Endothelial cell of umbilical vein (primary cell): ENCODE results near the gene DMAC2L. TPM values are rescaled to one million over a fixed set of nuclear protein-coding genes. Genes with fewer than 3 reads are reported as not detected.
"Not testable (repeated sequence)": the region's sequence is repeated elsewhere in the genome, so short reads cannot be mapped to it uniquely, and the experiment has no call there.

Experiments used
- BruUV-seq: library from RNA; stranded (reverse); fragments of 400-500 nt; replicated peaks from 2 replicates; lab custom pipeline; 2021; lab: Mats Ljungman, UMichigan
- CTCF ChIA-PET: fragments of 300-600, 350-600 bp; sonication (Branson Sonifier 250); formaldehyde crosslinking; loops from one replicate; lab custom pipeline; 2021; ENCODE audit warnings: antibody characterized with exemption, inconsistent platforms; lab: Charles Lee
- POLR2A ChIA-PET: fragments of 300-600, 350-600 bp; sonication (Branson Sonifier 250); formaldehyde crosslinking; loops from one replicate; lab custom pipeline; 2021; ENCODE audit warnings: antibody characterized with exemption, inconsistent platforms; lab: Charles Lee
- DNase-seq: peaks from one replicate; pipeline ENCODE4 v3.0.0-alpha.2; 2011; ENCODE audit warnings: low read depth, low spot score
- FAIRE-seq: peaks from 2 replicates; lab custom pipeline; 2011; peaks lifted over from hg19 to GRCh38; lab: Jason Lieb, UNC
- H2AFZ ChIP-seq: 2 replicates; pipeline ENCODE4 v1.6.0; 2012; ENCODE audit warnings: low read depth, low read length, control low read depth, inconsistent platforms
- H3K27ac ChIP-seq: 2 replicates; pipeline ENCODE4 v1.5.1; 2011; ENCODE audit warnings: low read depth, mild to moderate bottlenecking, control low read depth, low read length, moderate library complexity; ENCODE audit not compliant: insufficient read depth
- H3K27me3 ChIP-seq, 2 experiments: 2 replicates each; pipeline versions ENCODE4 v1.6.0 to v1.6.1; 2011; ENCODE audit warnings: low read length in 2 of 2, mixed read lengths in 1 of 2; ENCODE audit not compliant: control insufficient read depth in 2 of 2, insufficient read depth in 2 of 2
- H3K36me3 ChIP-seq, 2 experiments: 2 replicates in 1 of 2; 3 replicates in 1 of 2; pipeline ENCODE4 v1.5.1; 2011; ENCODE audit warnings: low read length in 2 of 2, mild to moderate bottlenecking in 1 of 2, moderate library complexity in 1 of 2; ENCODE audit not compliant: control insufficient read depth in 2 of 2, insufficient read depth in 2 of 2; ENCODE audit errors: extremely low read depth in 1 of 2
- H3K4me1 ChIP-seq: 3 replicates; pipeline ENCODE4 v1.5.1; 2011; ENCODE audit warnings: mild to moderate bottlenecking, low read length; ENCODE audit not compliant: control insufficient read depth, insufficient read depth; ENCODE audit errors: extremely low read depth
- H3K4me2 ChIP-seq: 2 replicates; pipeline ENCODE4 v1.6.1; 2011; ENCODE audit warnings: low read length, control low read depth, mixed read lengths; ENCODE audit not compliant: insufficient read depth
- H3K4me3 ChIP-seq, 3 experiments: fragments of 200-600 bp in 1 of 3; sonication (generic), shearing (Covaris generic) in 1 of 3; replicated peaks in 1 of 3; 2 replicates each; pipeline ENCODE4 v1.5.1; 2011 to 2016; ENCODE audit warnings: control low read depth in 3 of 3, low read length in 3 of 3, mild to moderate bottlenecking in 2 of 3, inconsistent platforms in 1 of 3, low read depth in 1 of 3, moderate library complexity in 1 of 3; ENCODE audit not compliant: insufficient read depth in 1 of 3
- H3K79me2 ChIP-seq: 2 replicates; pipeline ENCODE4 v1.6.0; 2012; ENCODE audit warnings: low read length, inconsistent platforms; ENCODE audit not compliant: control insufficient read depth, insufficient read depth
- H3K9ac ChIP-seq: replicated peaks from 2 replicates; pipeline ENCODE3; 2011; ENCODE audit warnings: low read length, control low read depth; ENCODE audit not compliant: insufficient read depth; ENCODE audit errors: extremely low read depth
- H3K9me1 ChIP-seq: replicated peaks from 3 replicates; pipeline ENCODE4 v1.6.0; 2011; ENCODE audit warnings: mild to moderate bottlenecking, low read length; ENCODE audit not compliant: control insufficient read depth, insufficient read depth; ENCODE audit errors: extremely low read depth
- H3K9me3 ChIP-seq: replicated peaks from 2 replicates; pipeline ENCODE4 v1.5.1; 2012; ENCODE audit warnings: low read length, inconsistent platforms; ENCODE audit not compliant: control insufficient read depth, insufficient read depth
- H4K20me1 ChIP-seq: replicated peaks from 2 replicates; pipeline ENCODE3; 2011; ENCODE audit warnings: mild to moderate bottlenecking, low read length; ENCODE audit not compliant: control insufficient read depth, insufficient read depth; ENCODE audit errors: extremely low read depth
- EZH2 ChIP-seq: IDR thresholded peaks from 2 replicates; pipeline ENCODE4 v1.6.1; 2012; ENCODE audit warnings: borderline replicate concordance, low read depth, mild to moderate bottlenecking, moderate library complexity, low read length, inconsistent platforms; ENCODE audit not compliant: severe bottlenecking
- FOS ChIP-seq: IDR thresholded peaks from 2 replicates; pipeline ENCODE4 v1.6.1; 2011; ENCODE audit warnings: mild to moderate bottlenecking, low read length, moderate library complexity, borderline replicate concordance; ENCODE audit not compliant: insufficient read depth
- GATA2 ChIP-seq: IDR thresholded peaks from 2 replicates; pipeline ENCODE4 v1.7.0; 2011; ENCODE audit warnings: low read depth, mild to moderate bottlenecking, moderate library complexity, mixed read lengths, low read length; ENCODE audit not compliant: insufficient read length, insufficient read depth
- MYC ChIP-seq: IDR thresholded peaks from one replicate; pipeline ENCODE4 v1.6.1; 2011; ENCODE audit warnings: mild to moderate bottlenecking, low read depth, low read length
- POLR2A ChIP-seq: IDR thresholded peaks from 2 replicates; pipeline ENCODE4 v1.6.1; 2012; ENCODE audit warnings: low read depth, mild to moderate bottlenecking, control low read depth, low read length
- dilution Hi-C: fragments of 300-500 bp; cut with MboI; formaldehyde crosslinking; loops from one replicate; pipeline ENCODE4 v1.15.0; 2019; ENCODE audit warnings: low sequenced_read_pairs; ENCODE audit not compliant: extremely low pct_ligation_motif_present
- intact Hi-C: fragments of 100-400 bp; cut with micrococcal nuclease; formaldehyde crosslinking; loops from one replicate; pipeline ENCODE4 v1.10.0; 2022
- polyA plus RNA-seq, 4 experiments: library from polyadenylated mRNA; depleted of rRNA in 3 of 4; stranded (reverse) in 3 of 4; unstranded in 1 of 4; fragments of >200 nt; gene quantifications; 2 replicates each; pipeline versions ENCODE4 v1.2.1 to v1.2.3, GENCODE V29; 2011 to 2012; ENCODE audit warnings: missing spikeins in 1 of 4
- total RNA-seq: library from RNA; stranded (reverse); gene quantifications from 2 replicates; pipeline ENCODE4 v1.2.3, GENCODE V29; 2021
- TF ChIP-seq, protein P1 (sequence below), 2 donors: IDR thresholded peaks; 1 replicate in 1 of 2; 2 replicates in 1 of 2; pipeline ENCODE4 v1.5.1; 2011; ENCODE audit warnings: low read length in 2 of 2, mild to moderate bottlenecking in 2 of 2, moderate library complexity in 2 of 2, control low read depth in 1 of 2, inconsistent platforms in 1 of 2, low read depth in 1 of 2; ENCODE audit not compliant: insufficient read depth in 1 of 2; ENCODE audit errors: extremely low read depth in 1 of 2
- TF ChIP-seq, protein P2 (sequence below): IDR thresholded peaks from 2 replicates; pipeline ENCODE4 v1.6.1; 2011; ENCODE audit not compliant: insufficient read depth, insufficient read length

Gene DMAC2L
- total and polyA plus RNA-seq, 2 donors (not counting 3 experiments of a cell fraction or from before 2014, with no cell fraction given): 13.9 to 19.2 TPM

DNA sequence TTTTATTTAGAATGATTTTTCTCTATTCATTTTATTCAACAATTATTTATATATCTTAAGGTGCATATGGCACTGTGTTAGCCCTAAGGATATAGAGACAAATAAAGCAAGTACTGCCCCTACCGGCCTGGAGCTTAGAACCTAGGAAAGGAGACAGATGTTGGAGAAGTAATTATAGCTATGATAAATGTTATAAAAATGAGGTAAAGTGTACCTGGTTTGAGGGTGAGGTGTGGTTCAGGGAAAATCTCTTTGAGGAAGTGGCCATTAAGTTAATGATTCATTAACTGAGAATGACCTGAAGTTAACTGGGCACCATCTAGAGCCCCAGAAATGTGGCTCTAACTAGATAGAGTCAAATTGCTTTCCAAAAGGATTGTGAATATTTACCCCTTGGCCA, 52.7 kb downstream of the DMAC2L start:
- Histone ChIP-seq H4K20me1 (no peaks in the 10 kb centered on the region), H3K27me3 (no peaks in the 10 kb centered on the region), H3K9ac (no peak overlapping the region), H2AFZ (no peak overlapping the region), H3K9me3 (no peaks in the 10 kb centered on the region), H3K9me1 (no peaks in the 10 kb centered on the region), H3K4me3 (no peak overlapping the region), H3K4me2 (no peak overlapping the region), H3K36me3 (no peaks in the 10 kb centered on the region), H3K27ac (no peak overlapping the region), H3K79me2 (no peaks in the 10 kb centered on the region), H3K4me1 (peaks cover 12% of the 10 kb centered on the region)
- no peak for DNase-seq
- dilution Hi-C loops (no loop called here), intact Hi-C loops (no loop called here)
- TF ChIP-seq, protein P1, sequence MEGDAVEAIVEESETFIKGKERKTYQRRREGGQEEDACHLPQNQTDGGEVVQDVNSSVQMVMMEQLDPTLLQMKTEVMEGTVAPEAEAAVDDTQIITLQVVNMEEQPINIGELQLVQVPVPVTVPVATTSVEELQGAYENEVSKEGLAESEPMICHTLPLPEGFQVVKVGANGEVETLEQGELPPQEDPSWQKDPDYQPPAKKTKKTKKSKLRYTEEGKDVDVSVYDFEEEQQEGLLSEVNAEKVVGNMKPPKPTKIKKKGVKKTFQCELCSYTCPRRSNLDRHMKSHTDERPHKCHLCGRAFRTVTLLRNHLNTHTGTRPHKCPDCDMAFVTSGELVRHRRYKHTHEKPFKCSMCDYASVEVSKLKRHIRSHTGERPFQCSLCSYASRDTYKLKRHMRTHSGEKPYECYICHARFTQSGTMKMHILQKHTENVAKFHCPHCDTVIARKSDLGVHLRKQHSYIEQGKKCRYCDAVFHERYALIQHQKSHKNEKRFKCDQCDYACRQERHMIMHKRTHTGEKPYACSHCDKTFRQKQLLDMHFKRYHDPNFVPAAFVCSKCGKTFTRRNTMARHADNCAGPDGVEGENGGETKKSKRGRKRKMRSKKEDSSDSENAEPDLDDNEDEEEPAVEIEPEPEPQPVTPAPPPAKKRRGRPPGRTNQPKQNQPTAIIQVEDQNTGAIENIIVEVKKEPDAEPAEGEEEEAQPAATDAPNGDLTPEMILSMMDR (IDR thresholded peaks at IDR 0.05; ENCODE audit: extremely low read depth in 1 of 2, insufficient read depth in 1 of 2, low read depth in 1 of 2, low read length in 2 of 2): no peak
- no peak for TF ChIP-seq POLR2A
- TF ChIP-seq, protein P2, sequence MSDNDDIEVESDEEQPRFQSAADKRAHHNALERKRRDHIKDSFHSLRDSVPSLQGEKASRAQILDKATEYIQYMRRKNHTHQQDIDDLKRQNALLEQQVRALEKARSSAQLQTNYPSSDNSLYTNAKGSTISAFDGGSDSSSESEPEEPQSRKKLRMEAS: no peak
- TF ChIP-seq GATA2: no peak
- TF ChIP-seq MYC: no peak
- TF ChIP-seq FOS: no peak
- no peak for TF ChIP-seq EZH2
- BruUV-seq: no TSS peak
- CTCF ChIA-PET: interaction anchor here (1.6 to 1.8 kb wide), 2 partner anchors 9 to 31 kb away, joined by 4 to 7 read pairs; partner anchors contain the start of gene CDKL1
- POLR2A ChIA-PET: no interaction called here
- FAIRE-seq: no peak

DNA sequence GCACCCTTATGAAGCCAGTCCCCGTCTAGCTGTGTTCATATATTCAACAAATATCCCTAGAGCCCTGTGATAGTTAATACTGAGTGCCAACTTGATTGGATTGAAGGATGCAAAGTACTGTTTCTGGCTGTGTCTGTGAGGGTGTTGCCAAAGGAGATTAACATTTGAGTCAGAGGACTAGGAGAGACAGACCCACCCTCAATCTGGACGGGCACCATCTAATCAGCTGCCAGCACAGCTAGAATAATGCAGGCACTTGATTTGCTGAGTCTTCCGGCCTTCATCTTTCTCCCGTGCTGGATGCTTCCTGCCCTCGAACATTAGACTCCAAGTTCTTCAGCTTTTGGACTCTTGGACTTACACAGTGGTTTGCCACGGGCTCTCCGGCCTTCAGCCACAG, 53.4 kb downstream of the DMAC2L start:
- DNase-seq, FAIRE-seq, H2AFZ ChIP-seq, H3K36me3 ChIP-seq, intact Hi-C loops, dilution Hi-C loops, H3K9me1 ChIP-seq, BruUV-seq, H3K27me3 ChIP-seq, H3K4me3 ChIP-seq, H3K79me2 ChIP-seq, H3K4me2 ChIP-seq, H3K9me3 ChIP-seq, POLR2A ChIA-PET, H4K20me1 ChIP-seq, H3K27ac ChIP-seq, H3K9ac ChIP-seq: not testable (repeated sequence)
- CTCF ChIA-PET: interaction anchor here (1.5 to 1.8 kb wide), 2 partner anchors 9 to 10 kb away, joined by 3 to 7 read pairs; no protein-coding TSS in a partner anchor
- peaks cover 12% of the 10 kb centered on the region for H3K4me1 ChIP-seq
